NCI-H2196 (cell line): ENCODE results near the gene VAC14.
"Not testable (repeated sequence)": the region's sequence is repeated elsewhere in the genome, so short reads cannot be mapped to it uniquely, and the experiment has no call there.

Experiments used
- DNase-seq: peaks from one replicate; lab custom pipeline; 2025; ENCODE audit not compliant: unreplicated experiment; lab: John Stamatoyannopoulos, UW

Gene VAC14

DNA sequence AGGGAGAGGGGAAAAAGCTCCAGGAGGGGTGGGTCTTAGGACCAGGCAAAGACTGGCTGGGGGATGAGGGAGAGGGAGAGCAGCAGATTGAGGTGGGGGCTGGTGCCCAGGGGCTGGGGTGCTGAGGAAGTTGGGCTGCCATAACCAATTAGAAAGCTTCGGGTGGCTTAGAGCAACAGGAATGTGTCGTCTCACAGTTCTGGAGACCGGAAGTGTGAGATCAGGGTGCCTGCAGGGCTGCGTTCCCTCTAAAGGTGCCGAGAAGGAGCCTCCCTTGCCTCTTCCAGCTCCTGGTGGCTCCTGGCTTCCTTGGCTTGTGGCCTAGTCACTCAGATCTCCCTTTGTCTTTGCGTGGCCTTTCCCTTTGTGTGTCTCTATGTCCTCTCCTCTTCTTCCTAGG lies 152.4 kb downstream of the VAC14 start:
- DNase-seq = no peak

DNA sequence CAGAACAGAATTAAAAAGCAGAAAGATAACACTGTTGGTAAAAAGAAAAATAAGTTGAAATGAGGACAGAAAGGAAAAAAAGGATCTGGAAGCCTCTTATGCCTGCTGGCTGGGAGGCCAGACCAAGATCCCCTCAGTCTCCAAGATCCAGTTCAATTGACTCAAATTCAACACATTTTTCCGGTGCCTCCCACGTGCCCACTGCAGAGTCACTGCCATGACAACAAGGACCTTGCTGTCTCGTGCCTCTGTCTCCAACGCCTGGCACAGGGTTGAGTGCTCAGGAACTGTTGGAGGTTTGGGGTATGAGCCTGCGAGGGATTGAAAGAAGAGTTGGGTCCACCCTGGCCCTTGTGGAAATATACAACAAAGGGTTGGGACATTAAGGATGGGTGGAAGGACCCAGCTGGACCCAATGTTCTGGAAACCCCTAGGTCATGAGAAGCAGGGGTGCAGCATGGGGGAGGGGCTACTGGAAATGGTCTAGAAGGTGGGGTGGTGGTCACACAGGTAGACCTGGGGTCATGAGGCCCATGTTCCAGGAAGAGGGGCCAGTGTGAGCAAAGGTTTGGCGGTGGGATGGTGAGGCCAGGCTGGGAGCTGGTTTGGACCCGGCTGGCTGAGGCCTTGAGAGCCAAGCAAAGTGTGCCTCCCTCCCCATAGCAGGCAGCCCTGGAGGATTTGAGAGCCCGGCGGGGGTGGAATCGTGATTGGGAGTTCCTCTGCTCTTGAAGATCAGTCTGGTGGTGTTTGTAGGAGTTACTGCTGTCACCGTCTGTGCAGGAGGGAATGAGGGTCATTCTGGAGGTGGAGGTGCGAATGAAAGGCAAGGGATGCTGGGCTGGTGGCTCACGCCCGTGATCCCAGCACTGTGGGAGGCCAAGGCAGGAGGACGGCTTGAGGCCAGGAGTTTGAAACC lies 153.3 kb downstream of the VAC14 start:
- no peak for DNase-seq

GRCh38 chr16:70646260-70647241 lies 154.4 kb downstream of the VAC14 start, which contains the start of gene IL34:
IL34 (plus strand) TSS chr16:70646559; CDS start chr16:70646948, 389 bp downstream.
- DNase-seq = no peak

DNA sequence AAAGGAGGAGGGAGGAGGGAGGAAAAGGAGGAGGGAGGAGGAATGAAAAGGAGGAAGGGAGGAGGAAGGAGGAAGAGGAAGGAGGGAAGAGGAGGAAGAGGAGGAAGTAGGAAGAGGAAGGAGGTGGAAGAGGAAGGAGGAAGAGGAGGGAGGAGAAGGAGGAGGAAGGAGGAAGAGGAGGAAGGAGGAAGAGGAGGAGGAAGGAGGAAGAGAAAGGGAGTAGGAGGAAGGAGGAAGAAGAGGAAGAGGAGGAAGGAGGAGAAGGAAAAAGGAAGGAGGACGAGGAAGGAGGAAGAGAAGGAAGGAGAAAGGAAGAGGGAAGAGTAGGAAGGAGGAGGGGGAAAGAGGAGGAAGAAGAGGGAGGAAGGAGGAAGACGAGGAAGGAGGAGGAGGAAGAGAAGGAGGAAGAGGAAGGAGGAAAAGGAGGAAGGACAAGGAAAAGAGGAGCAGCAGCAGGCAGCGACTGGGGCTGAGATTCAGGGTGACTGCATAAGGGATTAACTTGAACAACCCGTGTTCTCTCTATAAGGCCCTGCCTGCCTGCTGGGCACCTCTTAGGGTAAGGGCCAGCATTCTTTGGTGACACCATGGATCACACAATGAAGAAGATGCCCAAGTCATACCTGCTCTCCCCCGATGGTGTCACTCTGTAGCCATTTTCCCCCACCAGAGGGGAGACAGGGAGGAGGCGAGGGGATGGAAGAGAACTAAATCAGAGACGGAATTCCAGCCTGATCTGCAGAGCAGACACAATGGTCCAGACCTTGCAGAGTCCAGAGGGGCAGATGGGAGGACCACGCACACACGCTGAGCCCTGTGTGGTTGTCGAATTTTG lies 156.0 kb downstream of the VAC14 start:
- no peak for DNase-seq

GRCh38 chr16:70643264-70643663 lies 157.7 kb downstream of the VAC14 start:
- not testable (repeated sequence) for DNase-seq

GRCh38 chr16:70642633-70643032 lies 158.3 kb downstream of the VAC14 start:
- DNase-seq = no peak

DNA sequence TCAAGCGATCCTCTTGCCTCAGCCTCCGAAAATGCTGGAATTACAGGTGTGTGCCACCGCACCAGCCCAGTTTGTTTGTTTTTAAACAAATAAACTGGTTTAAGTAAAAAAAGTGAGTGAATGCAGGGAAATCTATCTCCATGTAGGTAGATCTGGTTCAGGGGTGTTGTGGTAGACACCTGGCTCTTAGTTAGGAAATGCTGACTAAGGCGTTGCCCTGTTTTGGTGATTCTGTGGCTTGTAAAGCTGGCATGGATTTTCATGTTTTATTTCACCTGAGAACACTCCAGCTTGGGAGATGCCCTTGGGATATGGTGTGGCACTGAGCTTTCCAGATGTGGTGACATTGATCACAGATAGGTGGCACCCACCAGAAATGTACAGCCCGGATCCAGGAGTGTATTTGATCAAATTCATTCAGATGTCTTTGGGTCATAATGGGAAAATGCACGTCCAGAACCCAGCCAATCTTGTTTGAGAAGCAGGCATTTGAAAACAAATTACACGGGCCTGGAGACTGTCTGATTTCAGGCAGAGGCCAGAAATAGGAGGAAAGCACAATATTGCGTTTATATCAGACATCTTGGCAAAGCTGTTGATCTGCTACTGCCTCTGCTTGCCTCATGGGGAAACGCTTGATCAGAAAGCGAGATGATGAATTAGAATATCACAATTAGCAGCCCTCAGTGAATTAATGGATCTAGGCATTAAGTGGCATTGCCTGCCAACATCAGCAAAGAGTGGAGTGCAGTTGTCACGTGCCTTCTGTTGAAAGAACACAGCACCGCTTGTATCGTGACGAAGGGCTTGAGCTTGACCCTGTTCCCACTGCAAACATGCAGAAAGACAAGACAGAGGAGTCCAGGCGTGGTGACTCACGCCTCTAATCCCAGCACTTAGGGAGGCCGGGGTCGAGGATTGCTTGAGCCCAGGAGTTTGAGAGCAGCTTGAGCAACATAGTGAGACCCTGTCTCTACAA lies 161.9 kb downstream of the VAC14 start:
- no peak for DNase-seq
